Middle frontal gyrus (tissue), 1 donor: ENCODE measurements around the gene TMOD3.

Experiments
- DNase-seq: peaks from one replicate; pipeline ENCODE4 v3.0.0-alpha.2; 2015; ENCODE audit warnings: low spot score; ENCODE audit errors: extremely low spot score

Gene TMOD3

DNA sequence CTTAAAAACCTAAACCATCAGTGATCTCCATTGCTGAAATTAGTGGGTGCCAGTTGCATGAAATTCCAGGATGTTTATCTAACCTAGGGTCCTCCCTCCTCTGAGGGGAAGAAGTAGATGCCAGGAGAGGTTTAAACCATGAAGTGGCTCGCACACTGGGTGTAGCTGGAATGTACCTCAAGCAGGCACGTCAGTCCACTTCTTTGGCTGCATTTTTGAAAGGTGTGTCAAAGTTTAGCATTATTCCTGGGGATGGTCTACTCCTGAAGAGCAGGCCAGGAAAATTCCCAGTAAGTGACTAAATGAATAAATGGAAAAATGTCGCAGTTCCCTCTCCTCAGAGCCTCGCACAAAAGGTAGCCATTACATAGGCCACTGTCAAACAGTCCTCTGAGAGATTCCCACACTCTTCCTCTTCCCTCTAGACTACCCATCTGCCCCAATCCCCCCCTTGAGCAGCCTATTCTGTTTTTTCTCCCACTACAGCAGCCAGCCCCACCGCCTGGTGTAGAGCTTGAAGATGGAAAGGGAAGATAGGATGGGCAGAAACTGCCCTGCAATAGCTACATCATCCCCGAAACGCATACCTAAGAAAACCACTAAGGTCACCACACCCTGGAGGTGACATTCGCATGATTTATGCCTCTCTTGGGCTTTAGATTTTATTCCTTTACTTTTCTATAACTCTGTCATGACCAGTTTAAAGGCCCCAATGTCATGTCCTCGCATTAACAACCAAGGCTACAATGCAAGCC lies 655 bp upstream of the TMOD3 start:
- DNase-seq: no peak

DNA sequence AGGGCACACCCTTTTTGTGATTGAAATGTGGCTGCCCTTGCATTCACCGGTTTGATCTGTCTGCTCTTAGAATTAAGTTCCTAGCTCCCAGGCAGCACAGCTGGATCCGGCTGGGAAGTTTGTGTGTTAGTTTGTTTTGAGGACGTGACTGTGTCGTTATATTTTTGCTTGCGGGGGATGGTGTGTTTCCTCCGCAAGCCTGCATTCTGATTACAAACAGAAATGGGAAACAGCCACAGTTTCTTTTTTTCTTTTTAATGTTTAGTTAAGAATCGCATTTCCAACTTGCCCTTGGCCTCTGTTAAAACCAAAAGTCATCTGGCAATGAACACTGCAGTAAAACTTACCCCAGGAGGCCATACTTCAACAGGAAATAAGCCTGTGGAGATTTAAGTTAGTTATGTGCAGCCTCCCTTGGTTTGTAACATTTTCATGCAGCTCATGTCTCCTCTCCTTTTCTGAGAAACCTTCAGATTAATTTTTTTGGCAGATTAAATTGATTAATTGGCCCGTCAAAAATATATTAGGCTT lies 888 bp downstream of the TMOD3 start:
- DNase-seq: no peak

DNA sequence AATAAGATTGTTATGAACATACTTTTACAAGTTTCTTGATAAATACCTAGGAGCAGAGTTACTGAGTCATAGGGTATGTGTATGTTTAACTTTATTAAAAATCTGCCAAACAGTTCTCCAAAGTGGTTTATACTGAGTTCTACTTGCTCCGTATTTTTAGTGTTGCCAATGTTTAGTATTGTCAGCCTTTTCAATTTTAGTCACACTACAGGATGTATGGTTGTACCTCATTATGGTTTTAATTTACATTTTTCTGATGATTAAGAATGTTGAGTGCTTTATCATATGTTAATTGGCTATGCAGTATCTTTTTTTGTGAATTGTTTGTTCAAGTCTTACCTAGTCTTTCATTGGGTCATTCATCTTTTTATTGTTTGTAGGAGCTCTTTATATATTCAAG lies 4.3 kb downstream of the TMOD3 start:
- DNase-seq: no peak

DNA sequence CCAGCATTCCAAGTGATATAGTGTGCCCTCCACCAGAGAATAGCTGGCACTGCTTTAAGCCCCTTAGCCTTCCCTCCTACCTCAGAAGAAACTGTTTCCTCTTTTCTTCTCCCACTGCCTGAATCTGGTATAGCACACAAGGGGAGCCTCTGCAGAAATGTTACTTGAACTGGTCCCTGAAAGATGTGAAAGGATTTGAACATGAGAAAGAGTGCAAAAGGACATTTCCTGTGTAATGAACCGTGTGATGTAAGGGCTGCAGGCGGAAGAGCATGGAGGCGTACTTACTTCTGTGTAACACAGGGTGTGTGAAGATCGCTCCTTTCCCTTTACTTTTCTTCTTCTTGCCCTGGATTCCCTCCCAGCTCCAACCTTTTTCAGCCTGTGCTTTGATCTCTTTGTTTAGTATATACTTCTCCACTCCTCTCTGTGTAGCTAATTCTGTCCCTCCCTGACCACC lies 8.4 kb downstream of the TMOD3 start:
- no peak for DNase-seq

GRCh38 chr15:51838270-51838669 lies 8.8 kb downstream of the TMOD3 start:
- no peak for DNase-seq

DNA sequence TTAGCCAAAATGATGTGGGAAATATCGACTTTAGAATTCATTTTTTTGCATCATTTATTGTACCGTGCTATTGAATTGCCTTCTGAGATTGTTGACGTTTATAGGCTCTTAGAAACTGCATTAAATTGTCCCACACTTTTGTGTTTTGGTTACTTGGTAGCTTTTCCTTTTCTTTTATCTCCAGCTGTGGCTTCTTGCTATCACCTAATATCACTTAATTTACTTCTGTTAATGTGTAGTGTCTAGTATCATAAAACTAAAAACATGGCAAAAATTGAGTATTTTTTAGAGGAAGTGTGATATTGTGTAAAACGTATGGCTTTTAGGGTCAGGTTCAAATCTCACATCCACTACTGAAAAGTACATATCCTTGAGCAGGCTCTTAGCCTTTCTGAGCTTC lies 11.2 kb downstream of the TMOD3 start:
- no peak for DNase-seq

GRCh38 chr15:51841406-51842040 lies 12.1 kb downstream of the TMOD3 start:
- no peak for DNase-seq

DNA sequence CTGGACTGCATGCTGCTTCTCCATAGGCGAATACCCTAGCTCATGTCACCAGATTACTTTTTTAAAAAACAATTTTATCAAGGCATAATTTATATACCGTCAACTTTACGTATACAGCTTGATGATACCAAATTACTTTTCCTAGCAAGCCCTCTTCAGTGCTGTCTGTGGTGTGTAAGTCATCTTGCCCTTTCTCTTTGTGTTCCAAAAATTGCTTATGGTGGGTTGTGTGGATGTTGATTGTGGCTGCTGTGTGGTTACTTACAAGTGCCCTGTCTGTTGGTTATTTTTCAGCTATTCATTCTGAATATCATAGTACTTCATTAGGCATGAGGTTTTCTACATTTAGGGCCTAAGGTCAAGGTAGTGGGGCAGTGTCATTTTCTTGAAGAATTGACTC lies 12.8 kb downstream of the TMOD3 start:
- DNase-seq: no peak

GRCh38 chr15:51842852-51843737 lies 13.6 kb downstream of the TMOD3 start:
- DNase-seq: no peak

DNA sequence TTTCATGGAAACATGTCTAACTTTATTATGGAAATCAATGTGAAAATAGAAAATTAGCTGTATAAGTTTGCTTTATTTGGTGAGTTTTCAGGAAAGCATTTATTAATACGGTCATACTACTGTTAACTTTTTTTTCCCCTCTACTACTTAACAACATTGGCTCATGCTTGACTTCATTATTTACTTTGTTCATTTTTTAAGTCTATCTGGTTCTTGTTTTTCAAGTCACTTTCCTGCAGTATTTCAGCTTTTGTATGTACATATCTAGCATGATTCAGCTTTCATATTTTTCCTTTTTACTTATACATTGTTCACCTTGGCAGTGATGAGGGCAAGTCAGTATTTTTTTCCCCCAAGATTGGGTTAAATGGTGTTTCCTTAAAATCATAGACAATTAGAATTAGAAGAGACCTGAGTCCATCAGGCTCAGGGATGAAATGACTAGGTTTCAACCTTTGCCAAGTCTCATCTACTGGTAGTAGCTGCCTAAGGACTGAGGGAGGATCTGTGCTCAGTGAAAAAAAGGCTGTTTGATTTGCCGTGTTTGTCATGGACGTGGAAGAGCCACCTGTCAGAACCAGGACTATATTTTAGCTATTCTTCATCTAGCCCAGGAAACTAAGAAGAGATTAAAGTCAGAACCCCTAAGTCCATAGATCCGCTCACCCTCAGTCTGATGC lies 15.4 kb downstream of the TMOD3 start:
- DNase-seq: no peak

GRCh38 chr15:51846066-51846462 lies 16.6 kb downstream of the TMOD3 start:
- no peak for DNase-seq

DNA sequence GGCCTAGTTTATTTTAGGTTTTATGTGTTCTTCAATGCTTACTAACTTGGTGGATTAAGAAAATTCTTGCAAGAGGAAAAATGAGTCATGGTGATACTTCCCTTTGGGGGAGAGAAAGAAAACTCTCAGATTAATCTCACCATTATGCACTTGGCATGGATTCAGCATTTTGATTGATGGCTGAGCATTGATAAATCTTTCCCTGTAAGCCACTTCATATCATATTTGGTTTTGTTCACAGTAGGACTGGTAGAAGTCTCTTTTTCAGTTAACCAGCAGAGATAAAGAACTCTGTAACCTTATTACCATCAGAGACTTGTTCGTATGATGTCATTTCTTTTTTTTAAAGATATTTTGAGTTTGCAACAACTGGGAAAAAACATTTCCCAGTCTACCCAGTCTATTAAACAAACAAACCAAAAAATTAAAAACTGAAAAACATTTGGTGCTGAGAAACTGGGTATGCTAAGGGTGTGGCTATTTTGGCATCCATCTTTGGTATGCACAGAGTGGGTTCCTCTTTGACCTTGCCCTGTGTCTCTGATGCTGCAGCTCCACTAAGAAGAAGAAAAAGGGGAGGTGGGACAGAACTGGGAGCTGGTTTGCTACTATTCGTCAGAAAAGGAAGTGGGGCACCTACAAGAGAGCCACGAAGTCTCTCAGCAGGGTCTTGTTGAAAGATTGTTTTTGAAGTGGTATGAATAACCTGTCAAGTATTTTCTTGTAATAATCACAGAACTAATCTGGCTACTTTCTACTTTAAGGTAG lies 17.2 kb downstream of the TMOD3 start:
- no peak for DNase-seq

- no peak for DNase-seq
Observed at GRCh38 chr15:51848811-51849210, 19.4 kb downstream of the TMOD3 start.

- no peak for DNase-seq
Observed at GRCh38 chr15:51849860-51850259, 20.4 kb downstream of the TMOD3 start.

GRCh38 chr15:51853998-51854397 lies 24.5 kb downstream of the TMOD3 start:
- no peak for DNase-seq

GRCh38 chr15:51855612-51856011 lies 26.2 kb downstream of the TMOD3 start:
- no peak for DNase-seq

GRCh38 chr15:51856714-51857380 lies 27.4 kb downstream of the TMOD3 start:
- DNase-seq: no peak

DNA sequence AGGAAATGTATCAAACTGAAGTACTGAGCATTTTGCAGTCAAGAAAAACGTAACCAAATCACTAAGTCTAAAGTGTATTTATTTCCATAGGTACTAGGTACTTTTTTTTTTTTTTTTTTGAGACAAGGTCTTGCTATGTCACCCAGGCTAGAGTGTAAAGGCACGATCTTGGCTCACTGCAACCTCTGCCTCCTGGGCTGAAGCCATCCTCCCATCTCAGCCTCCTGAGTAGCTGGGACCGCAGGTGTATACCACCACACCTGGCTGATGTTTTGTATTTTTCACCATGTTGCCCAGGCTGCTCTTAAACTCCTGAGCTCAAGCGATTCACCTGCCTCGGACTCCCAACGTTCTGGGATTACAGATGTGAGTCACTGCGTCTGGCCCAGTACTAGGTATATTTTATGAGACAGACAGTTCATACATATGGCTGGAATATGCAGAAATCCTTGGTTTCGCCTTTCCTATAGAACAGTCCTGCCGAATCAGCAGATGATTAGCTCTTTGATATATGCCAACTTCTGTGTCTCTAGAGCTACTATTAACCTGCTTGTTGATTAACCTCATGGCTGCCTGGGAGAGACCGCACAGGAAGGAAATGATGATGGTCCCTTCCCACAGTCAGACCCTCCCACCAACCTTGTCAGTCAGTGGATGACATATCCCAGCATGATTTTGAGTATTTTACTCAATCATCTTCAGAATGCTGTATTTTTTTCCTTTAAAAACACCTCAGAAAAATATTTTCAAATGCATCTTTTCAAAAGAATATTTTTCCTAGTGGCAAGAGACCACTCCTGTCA lies 32.3 kb downstream of the TMOD3 start:
- DNase-seq: no peak

GRCh38 chr15:51863131-51863530 lies 33.7 kb downstream of the TMOD3 start:
- DNase-seq: no peak
